ENCODE results near the gene GCSH. TPM values are rescaled to one million over a fixed set of nuclear protein-coding genes. Genes with fewer than 3 reads are reported as not detected.

Gene GCSH
- 14.7 TPM for total RNA-seq
- long read RNA-seq, partial matches to known transcripts, result 0 of 4 reads
- long read RNA-seq, other reads (novel, unspliced or antisense), result 0 of 4 reads

DNA sequence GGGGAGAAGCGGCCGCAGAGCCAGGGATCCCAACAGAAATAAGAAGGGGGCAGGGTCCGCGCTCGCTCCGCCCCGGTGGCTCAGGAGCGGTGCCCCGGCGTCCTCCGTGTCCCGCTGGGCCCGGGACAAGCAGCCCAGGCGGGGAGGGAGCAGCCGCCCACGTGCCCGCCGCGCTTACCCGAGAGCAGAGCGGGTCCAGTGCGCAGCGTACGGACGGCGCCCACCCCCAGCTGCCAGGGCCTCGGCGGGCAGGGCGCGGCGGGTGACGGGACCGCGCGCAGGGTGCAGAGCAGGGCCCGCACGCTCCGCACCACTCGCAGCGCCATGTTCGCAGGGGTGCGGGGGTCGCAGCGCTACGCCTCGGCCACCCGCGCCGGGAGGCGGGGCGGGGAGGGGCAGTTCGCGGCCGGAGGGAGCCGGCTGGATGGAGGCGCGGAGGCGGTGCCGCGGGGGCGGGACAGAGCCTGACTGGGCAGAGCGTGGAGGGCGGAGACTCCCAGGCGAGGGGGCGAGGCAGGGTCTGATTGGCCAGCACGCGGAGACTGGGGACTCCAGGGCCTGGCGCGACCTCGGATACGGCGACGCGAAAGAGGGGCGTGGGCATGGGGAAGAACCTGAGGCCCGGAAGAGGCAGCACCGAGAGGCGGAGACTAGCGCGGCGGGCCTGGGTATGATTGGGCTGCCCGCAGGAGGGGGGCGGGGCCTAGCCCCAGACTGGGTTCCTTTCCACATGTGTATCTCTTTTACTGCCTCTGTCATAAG lies at the start of gene GCSH:
TSS of gene GCSH (minus strand) at position 443 of the 762 bp plus-strand sequence. CDS start at position 326, 117 bp downstream.
- ATAC-seq, result peak; percentile 100
- Histone ChIP-seq H3K4me1 (peaks cover 16% of the 10 kb centered on the region), H3K9me3 (no peaks in the 10 kb centered on the region), H3K27me3 (ENCODE audit: low read depth) (no peaks in the 10 kb centered on the region), H3K36me3 (no peaks in the 10 kb centered on the region), H3K4me3 (peak within 1 kb of the TSS; percentile 90), H3K27ac (peak within 1 kb of the TSS; percentile 88)
- intact Hi-C loops (cut with DNase I), result no loop called here
- TF ChIP-seq, protein P1, sequence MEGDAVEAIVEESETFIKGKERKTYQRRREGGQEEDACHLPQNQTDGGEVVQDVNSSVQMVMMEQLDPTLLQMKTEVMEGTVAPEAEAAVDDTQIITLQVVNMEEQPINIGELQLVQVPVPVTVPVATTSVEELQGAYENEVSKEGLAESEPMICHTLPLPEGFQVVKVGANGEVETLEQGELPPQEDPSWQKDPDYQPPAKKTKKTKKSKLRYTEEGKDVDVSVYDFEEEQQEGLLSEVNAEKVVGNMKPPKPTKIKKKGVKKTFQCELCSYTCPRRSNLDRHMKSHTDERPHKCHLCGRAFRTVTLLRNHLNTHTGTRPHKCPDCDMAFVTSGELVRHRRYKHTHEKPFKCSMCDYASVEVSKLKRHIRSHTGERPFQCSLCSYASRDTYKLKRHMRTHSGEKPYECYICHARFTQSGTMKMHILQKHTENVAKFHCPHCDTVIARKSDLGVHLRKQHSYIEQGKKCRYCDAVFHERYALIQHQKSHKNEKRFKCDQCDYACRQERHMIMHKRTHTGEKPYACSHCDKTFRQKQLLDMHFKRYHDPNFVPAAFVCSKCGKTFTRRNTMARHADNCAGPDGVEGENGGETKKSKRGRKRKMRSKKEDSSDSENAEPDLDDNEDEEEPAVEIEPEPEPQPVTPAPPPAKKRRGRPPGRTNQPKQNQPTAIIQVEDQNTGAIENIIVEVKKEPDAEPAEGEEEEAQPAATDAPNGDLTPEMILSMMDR (IDR thresholded peaks at IDR 0.05), result no peak
- DNase-seq, result peak; percentile 100

- DNase-seq, result no peak
- ATAC-seq, result peak in 1 of 2 donors; percentile 63
Measured at GRCh38 chr16:81143921-81144471, 47.8 kb upstream of the GCSH start.

GRCh38 chr16:81142864-81143263 lies 46.7 kb upstream of the GCSH start:
- no peaks in the 10 kb centered on the region for H3K27me3 ChIP-seq (ENCODE audit: low read depth)
- ATAC-seq, result no peak
- H3K36me3 ChIP-seq, result no peaks in the 10 kb centered on the region
- no peak overlapping the region for H3K27ac ChIP-seq
- no peak for DNase-seq
- TF ChIP-seq, protein P1 (IDR thresholded peaks at IDR 0.05), result no peak
- H3K4me3 ChIP-seq, result no peak overlapping the region
- intact Hi-C loops (cut with DNase I), result no loop called here
- no peaks in the 10 kb centered on the region for H3K4me1 ChIP-seq
- no peaks in the 10 kb centered on the region for H3K9me3 ChIP-seq

More at GRCh38 chr16:81143921-81144471, 47.8 kb upstream of the GCSH start:
- no peak overlapping the region for H3K4me3 ChIP-seq
- H3K27me3 ChIP-seq (ENCODE audit: low read depth), result no peaks in the 10 kb centered on the region
- no peaks in the 10 kb centered on the region for H3K4me1 ChIP-seq
- H3K9me3 ChIP-seq, result no peaks in the 10 kb centered on the region
- no peaks in the 10 kb centered on the region for H3K36me3 ChIP-seq
- intact Hi-C loops (cut with DNase I), result no loop called here
- no peak overlapping the region for H3K27ac ChIP-seq
- TF ChIP-seq, protein P1 (IDR thresholded peaks at IDR 0.05), result no peak

GRCh38 chr16:81140930-81141780 lies 45.0 kb upstream of the GCSH start:
- no peaks in the 10 kb centered on the region for H3K36me3 ChIP-seq

More at GRCh38 chr16:81140930-81141780, 45.0 kb upstream of the GCSH start:
- Histone ChIP-seq H3K4me3 (no peak overlapping the region), H3K4me1 (no peaks in the 10 kb centered on the region), H3K27me3 (ENCODE audit: low read depth) (no peaks in the 10 kb centered on the region), H3K9me3 (no peaks in the 10 kb centered on the region), H3K27ac (no peak overlapping the region)
- intact Hi-C loops (cut with DNase I), result no loop called here
- DNase-seq (no peak), ATAC-seq (no peak)
- TF ChIP-seq, protein P1 (IDR thresholded peaks at IDR 0.05), result no peak
